SK-N-SH (cell line): Measurements from ENCODE around the gene CNTNAP2. TPM values are rescaled to one million over a fixed set of nuclear protein-coding genes. Genes with fewer than 3 reads are reported as not detected.
"Not testable (repeated sequence)": the region's sequence is repeated elsewhere in the genome, so short reads cannot be mapped to it uniquely, and the experiment has no call there.

Experiments
- CTCF ChIA-PET: fragments of 300-600, 350-600 bp; formaldehyde crosslinking; extraction: SDS; loops from one replicate; lab custom pipeline; 2021; lab: Yijun Ruan, JAX
- POLR2A ChIA-PET: fragments of 350-600 bp; sonication (Branson Sonifier 250); formaldehyde crosslinking; extraction: SDS; loops from one replicate; lab custom pipeline; 2020; ENCODE audit warnings: antibody characterized with exemption, inconsistent platforms; lab: Yijun Ruan, JAX
- DNase-seq: peaks from one replicate; pipeline ENCODE4 v3.0.0; 2012
- H2AFZ ChIP-seq: fragments of 200-600 bp; sonication (generic); 2 replicates; pipeline ENCODE4 v1.8.1; 2016; ENCODE audit warnings: antibody characterized with exemption, mild to moderate bottlenecking, low read depth
- H3F3A ChIP-seq: fragments of 200-600 bp; sonication (generic); replicated peaks from 2 replicates; pipeline ENCODE3; 2016; ENCODE audit warnings: antibody characterized with exemption, mild to moderate bottlenecking; ENCODE audit not compliant: insufficient read depth
- H3K27ac ChIP-seq, 2 experiments: fragments of 200-500 bp in 1 of 2; fragments of 200-600 bp in 1 of 2; sonication (Bioruptor generic) in 1 of 2; sonication (generic), shearing (Covaris generic) in 1 of 2; 2 replicates each; pipeline versions ENCODE4 v1.5.1 to v1.6.1; 2014 to 2016; ENCODE audit warnings: low read depth in 2 of 2, inconsistent platforms in 1 of 2, low read length in 1 of 2, mild to moderate bottlenecking in 1 of 2, mixed read lengths in 1 of 2
- H3K27me3 ChIP-seq: fragments of 200-600 bp; sonication (generic), shearing (Covaris generic); 2 replicates; pipeline ENCODE4 v1.6.1; 2016; ENCODE audit warnings: mixed run types; ENCODE audit not compliant: insufficient read depth
- H3K36me3 ChIP-seq, 2 experiments: fragments of 200-500 bp in 1 of 2; fragments of 200-600 bp in 1 of 2; sonication (Bioruptor generic) in 1 of 2; sonication (generic) in 1 of 2; replicated peaks in 1 of 2; 2 replicates each; pipeline versions ENCODE3 to v1.5.1; 2014 to 2016; ENCODE audit warnings: low read length in 1 of 2, mild to moderate bottlenecking in 1 of 2; ENCODE audit not compliant: insufficient read depth in 2 of 2, control insufficient read depth in 1 of 2
- H3K4me1 ChIP-seq, 2 experiments: fragments of 200-500 bp in 1 of 2; fragments of 200-600 bp in 1 of 2; sonication (Bioruptor generic) in 1 of 2; sonication (generic), shearing (Covaris generic) in 1 of 2; 2 replicates each; pipeline versions ENCODE4 v1.5.1 to v1.6.1; 2014 to 2016; ENCODE audit warnings: low read depth in 1 of 2, low read length in 1 of 2, mixed run types in 1 of 2; ENCODE audit not compliant: insufficient read depth in 2 of 2, control insufficient read depth in 1 of 2
- H3K4me2 ChIP-seq: fragments of 200-600 bp; sonication (generic), shearing (Covaris generic); 2 replicates; pipeline ENCODE4 v1.6.1; 2017; ENCODE audit warnings: mixed run types
- H3K4me3 ChIP-seq, 2 experiments: fragments of 200-500 bp in 1 of 2; fragments of 200-600 bp in 1 of 2; sonication (Bioruptor generic) in 1 of 2; sonication (generic), shearing (Covaris generic) in 1 of 2; 2 replicates each; pipeline versions ENCODE4 v1.5.1 to v1.8.1; 2014 to 2016; ENCODE audit warnings: low read depth in 2 of 2, inconsistent platforms in 1 of 2, low read length in 1 of 2, mild to moderate bottlenecking in 1 of 2, mixed read lengths in 1 of 2, moderate library complexity in 1 of 2
- H3K79me2 ChIP-seq: fragments of 200-600 bp; sonication (generic); 2 replicates; pipeline ENCODE4 v1.8.1; 2017; ENCODE audit warnings: mild to moderate bottlenecking; ENCODE audit not compliant: insufficient read depth
- H3K9ac ChIP-seq: fragments of 200-600 bp; sonication (generic); 2 replicates; pipeline ENCODE4 v1.6.1; 2017; ENCODE audit warnings: mixed run types
- H3K9me2 ChIP-seq: fragments of 200-600 bp; sonication (generic); 2 replicates; pipeline ENCODE4 v1.6.1; 2017; ENCODE audit warnings: mixed run types
- H3K9me3 ChIP-seq: fragments of 200-600 bp; sonication (generic); 2 replicates; pipeline ENCODE4 v1.6.1; 2017; ENCODE audit warnings: mixed run types, mild to moderate bottlenecking, moderate library complexity
- H4K20me1 ChIP-seq: fragments of 200-600 bp; sonication (generic); 2 replicates; pipeline ENCODE4 v1.6.1; 2017; ENCODE audit warnings: mild to moderate bottlenecking, mixed run types; ENCODE audit not compliant: insufficient read depth
- EZH2phosphoT487 ChIP-seq: fragments of 200-600 bp; sonication (generic); IDR thresholded peaks from 2 replicates; pipeline ENCODE4 v1.6.1; 2017; ENCODE audit warnings: low read depth, mixed run types, mild to moderate bottlenecking, antibody characterized with exemption, moderate library complexity, borderline replicate concordance
- FOXJ3 ChIP-seq: sonication (generic); formaldehyde crosslinking; IDR thresholded peaks from 2 replicates; pipeline ENCODE4 v1.5.1; 2020; ENCODE audit warnings: mild to moderate bottlenecking, missing genetic modification reagents
- MEF2A ChIP-seq: IDR thresholded peaks from 2 replicates; pipeline ENCODE4 v1.4.0; 2012; ENCODE audit warnings: low read depth, borderline replicate concordance
- NFIC ChIP-seq: IDR thresholded peaks from 2 replicates; pipeline ENCODE4 v1.4.0; 2012; ENCODE audit warnings: borderline replicate concordance
- RCOR1 ChIP-seq: fragments of 150-350 bp; IDR thresholded peaks from 2 replicates; pipeline ENCODE4 v1.6.1; 2017; ENCODE audit warnings: antibody characterized with exemption, low read length
- SMC3 ChIP-seq: IDR thresholded peaks from 2 replicates; pipeline ENCODE4 v1.6.1; 2012; ENCODE audit warnings: low read depth, low read length, improper control_type of control experiment
- USF1 ChIP-seq: IDR thresholded peaks from 2 replicates; pipeline ENCODE4 v1.4.0; 2012; ENCODE audit warnings: low read depth, borderline replicate concordance
- USF2 ChIP-seq: fragments of 150-350 bp; IDR thresholded peaks from 2 replicates; pipeline ENCODE4 v1.6.1; 2017; ENCODE audit warnings: antibody characterized with exemption, low read length, low read depth, borderline replicate concordance
- WGBS: methylation state at CpG from one replicate; pipeline ENCODE4 v1.1.6; 2017; ENCODE audit warnings: low lambda C conversion rate; 5-methylcytosine and 5-hydroxymethylcytosine counted together
- polyA plus RNA-seq, 3 experiments: library from polyadenylated mRNA; depleted of rRNA; stranded (reverse); fragments of >200 nt; gene quantifications; 2 replicates each; pipeline ENCODE4 v1.2.3, GENCODE V29; 2012

The CNTNAP2 gene
- polyA plus RNA-seq, 1 of the 3 experiments (the other 2 are of a cell fraction): 3.4 TPM

GRCh38 chr7:148078111-148078510 is 1961.5 kb downstream of the CNTNAP2 start:
- DNase-seq, H3K9ac ChIP-seq, H2AFZ ChIP-seq, H3K9me3 ChIP-seq, H3K9me2 ChIP-seq, H3K27me3 ChIP-seq, H3K4me3 ChIP-seq, H4K20me1 ChIP-seq, H3K36me3 ChIP-seq, POLR2A ChIA-PET, H3K4me2 ChIP-seq, H3F3A ChIP-seq, H3K79me2 ChIP-seq, H3K27ac ChIP-seq, H3K4me1 ChIP-seq: not testable (repeated sequence)
- 81% methylated on average over 4 of the region's 4 CpGs for WGBS
- CTCF ChIA-PET: interaction anchor here (0.5 to 5.8 kb wide), 6 partner anchors 65 to 1000 kb away, joined by 3 to 47 read pairs (median 4); no protein-coding TSS in a partner anchor

- no peaks in the 10 kb centered on the region for H3K36me3 ChIP-seq
- WGBS: 72% methylated on average over 2 of the region's 2 CpGs
- TF ChIP-seq EZH2phosphoT487: no peak
- no peak for TF ChIP-seq NFIC
- TF ChIP-seq FOXJ3 (CRISPR knock-in tag): no peak
- TF ChIP-seq SMC3: no peak
- no peak for TF ChIP-seq USF1
- no peak for TF ChIP-seq MEF2A
- TF ChIP-seq USF2: no peak
- TF ChIP-seq RCOR1: no peak
- TF ChIP-seq, all 33 proteins: peak for 0
- ChIA-PET POLR2A (no interaction called here), CTCF (interaction anchor here (0.9 to 5.8 kb wide), 4 partner anchors 63 to 1952 kb away, joined by 3 to 47 read pairs (median 8); no protein-coding TSS in a partner anchor)
- DNase-seq: no peak
- Histone ChIP-seq H3K4me3 (no peak overlapping the region), H4K20me1 (no peaks in the 10 kb centered on the region), H3K4me2 (no peak overlapping the region), H3K27me3 (no peaks in the 10 kb centered on the region), H3K9ac (no peak overlapping the region), H3K27ac (no peak overlapping the region), H3K9me2 (no peaks in the 10 kb centered on the region), H2AFZ (no peak overlapping the region), H3K79me2 (no peaks in the 10 kb centered on the region), H3K9me3 (no peaks in the 10 kb centered on the region), H3K4me1 (peaks cover 5 to 11% of the 10 kb centered on the region in 2 experiments; a peak in 3 of 4 replicates), H3F3A (peaks cover 7% of the 10 kb centered on the region)
Measured at GRCh38 chr7:148079206-148080080, 1962.8 kb downstream of the CNTNAP2 start.
